SK-N-SH (cell line): ENCODE measurements around the gene PACSIN2.

Source experiments
- CTCF ChIP-seq: fragments of 200-600 bp; sonication (generic); IDR thresholded peaks from 2 replicates; pipeline ENCODE4 v1.6.1; 2017; ENCODE audit warnings: antibody characterized with exemption, mild to moderate bottlenecking, moderate library complexity
- GABPA ChIP-seq: IDR thresholded peaks from 2 replicates; pipeline ENCODE4 v1.4.0; 2012; ENCODE audit warnings: low read depth, mild to moderate bottlenecking
- REST ChIP-seq: IDR thresholded peaks from 2 replicates; pipeline ENCODE4 v1.6.1; 2012; ENCODE audit warnings: mild to moderate bottlenecking, low read depth, low read length, moderate library complexity
- RXRA ChIP-seq: IDR thresholded peaks from 2 replicates; pipeline ENCODE4 v1.4.0; 2012; ENCODE audit warnings: low read depth, mild to moderate bottlenecking, borderline replicate concordance
- TCF12 ChIP-seq: IDR thresholded peaks from 2 replicates; pipeline ENCODE4 v1.4.0; 2012
- YY1 ChIP-seq: IDR thresholded peaks from 2 replicates; pipeline ENCODE4 v1.4.0; 2012; ENCODE audit warnings: low read depth, mild to moderate bottlenecking

GRCh38 chr22:42829302-42829701 is 185.6 kb downstream of the PACSIN2 start:
- no peak for TF ChIP-seq RXRA
- TF ChIP-seq CTCF = no peak
- no peak for TF ChIP-seq GABPA
- no peak for TF ChIP-seq TCF12
- TF ChIP-seq YY1 = no peak
- no peak for TF ChIP-seq REST
